NCI-H460 (cell line): ENCODE data around the gene LOC128125822.

Experiments used
- DNase-seq: peaks from one replicate; pipeline ENCODE4 v3.0.0-alpha.2; 2016; ENCODE audit warnings: low read depth; ENCODE audit errors: extremely low read depth

Gene LOC128125822

GRCh38 chr6:63554782-63555181 is 17.5 kb upstream of the LOC128125822 start:
- no peak for DNase-seq

- DNase-seq = no peak
Measured at GRCh38 chr6:63556369-63556768, 15.9 kb upstream of the LOC128125822 start.

- DNase-seq = no peak
Measured at GRCh38 chr6:63558278-63558677, 14.0 kb upstream of the LOC128125822 start.

- no peak for DNase-seq
Measured at GRCh38 chr6:63560801-63561287, 11.4 kb upstream of the LOC128125822 start.

GRCh38 chr6:63561288-63561687 is 11.0 kb upstream of the LOC128125822 start:
- DNase-seq = no peak

- DNase-seq = no peak
Measured at GRCh38 chr6:63563235-63563634, 9.0 kb upstream of the LOC128125822 start.

- DNase-seq = no peak
Measured at GRCh38 chr6:63565058-63565726, 7.1 kb upstream of the LOC128125822 start.

GRCh38 chr6:63565727-63566596 is 6.3 kb upstream of the LOC128125822 start:
- DNase-seq = no peak

GRCh38 chr6:63567966-63568365 is 4.3 kb upstream of the LOC128125822 start:
- DNase-seq = no peak

GRCh38 chr6:63571361-63572043 is 778 bp upstream of the LOC128125822 start:
- DNase-seq = peak; percentile 89

GRCh38 chr6:63572747-63573075 is 431 bp downstream of the LOC128125822 start:
- DNase-seq = no peak

- DNase-seq = peak; percentile 54
Measured at GRCh38 chr6:63573076-63573898, 1.0 kb downstream of the LOC128125822 start.

GRCh38 chr6:63573899-63574553 is 1.7 kb downstream of the LOC128125822 start:
- DNase-seq = peak; percentile 79

- no peak for DNase-seq
Measured at GRCh38 chr6:63574554-63574900, 2.2 kb downstream of the LOC128125822 start.

- DNase-seq = no peak
Measured at GRCh38 chr6:63576147-63576772, 4.0 kb downstream of the LOC128125822 start.

GRCh38 chr6:63576985-63577712 is 4.9 kb downstream of the LOC128125822 start:
- no peak for DNase-seq

GRCh38 chr6:63578757-63579156 is 6.5 kb downstream of the LOC128125822 start:
- no peak for DNase-seq

- DNase-seq = no peak
Measured at GRCh38 chr6:63579937-63580703, 7.8 kb downstream of the LOC128125822 start.

- no peak for DNase-seq
Measured at GRCh38 chr6:63580704-63580961, 8.4 kb downstream of the LOC128125822 start.
